ENCODE data around the gene NCL.
"Not testable (repeated sequence)": the region's sequence is repeated elsewhere in the genome, so short reads cannot be mapped to it uniquely, and the experiment has no call there.

NCL gene

DNA sequence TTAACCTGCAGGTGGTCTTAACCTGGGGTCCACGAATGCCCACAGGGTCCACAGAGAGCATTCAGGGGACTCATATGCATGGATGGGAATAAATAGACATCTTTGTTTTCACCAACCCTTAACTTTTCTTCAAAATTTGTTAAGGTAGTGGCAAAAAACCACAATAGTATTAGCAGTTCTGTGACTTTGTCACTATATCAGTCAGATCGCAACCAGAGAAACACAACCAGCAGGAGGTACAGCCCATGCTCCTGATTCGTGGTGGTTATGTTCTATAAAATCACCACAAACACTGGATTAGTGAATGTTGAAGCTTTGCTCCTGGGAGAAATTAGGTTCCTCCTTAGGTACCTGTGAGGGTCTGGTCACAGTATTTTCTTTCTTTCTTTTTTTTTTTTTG lies 37.2 kb downstream of the NCL start:
- DNase-seq = no peak

DNA sequence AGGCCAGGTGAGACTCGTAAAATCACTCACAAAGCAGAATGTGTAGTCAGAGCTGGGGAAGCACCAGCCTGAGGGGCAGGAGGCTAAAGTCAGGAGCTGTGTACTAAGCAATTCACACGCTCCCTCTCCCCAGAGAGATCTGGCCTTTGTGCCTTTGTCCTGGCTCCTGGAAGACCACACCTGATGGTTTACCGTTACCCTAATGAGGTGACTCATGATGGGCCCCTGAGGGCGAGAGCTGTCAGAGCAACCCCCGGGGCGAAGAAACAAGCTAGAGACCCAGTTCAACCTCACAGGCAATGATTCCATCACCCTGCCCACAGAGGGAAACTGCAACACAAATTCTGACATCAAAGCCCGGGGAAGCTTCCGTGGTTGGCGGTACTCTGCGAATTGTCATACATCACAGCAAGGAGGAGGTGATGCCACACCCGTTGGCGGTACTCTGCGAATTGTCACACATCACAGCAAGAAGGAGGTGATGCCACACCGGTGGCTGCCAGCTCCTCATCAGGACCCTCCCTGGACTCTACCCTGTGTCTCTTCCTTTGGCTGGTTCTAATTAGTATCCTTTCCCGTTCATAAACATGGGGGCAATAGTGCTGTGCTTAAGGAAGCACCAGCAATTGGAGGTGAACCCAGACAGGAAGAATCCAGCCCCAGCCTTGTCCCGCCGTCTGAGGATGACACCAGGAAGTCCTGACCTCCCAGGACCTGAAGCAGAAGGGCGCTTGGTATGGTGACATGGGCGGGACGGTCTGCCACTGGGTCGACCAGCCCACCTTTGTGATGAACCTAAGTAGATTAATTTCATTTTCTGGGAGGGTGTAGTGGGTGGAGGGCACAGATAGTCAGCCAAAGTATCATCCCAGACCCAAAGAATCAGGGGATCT lies 38.2 kb downstream of the NCL start:
- DNase-seq = no peak

DNA sequence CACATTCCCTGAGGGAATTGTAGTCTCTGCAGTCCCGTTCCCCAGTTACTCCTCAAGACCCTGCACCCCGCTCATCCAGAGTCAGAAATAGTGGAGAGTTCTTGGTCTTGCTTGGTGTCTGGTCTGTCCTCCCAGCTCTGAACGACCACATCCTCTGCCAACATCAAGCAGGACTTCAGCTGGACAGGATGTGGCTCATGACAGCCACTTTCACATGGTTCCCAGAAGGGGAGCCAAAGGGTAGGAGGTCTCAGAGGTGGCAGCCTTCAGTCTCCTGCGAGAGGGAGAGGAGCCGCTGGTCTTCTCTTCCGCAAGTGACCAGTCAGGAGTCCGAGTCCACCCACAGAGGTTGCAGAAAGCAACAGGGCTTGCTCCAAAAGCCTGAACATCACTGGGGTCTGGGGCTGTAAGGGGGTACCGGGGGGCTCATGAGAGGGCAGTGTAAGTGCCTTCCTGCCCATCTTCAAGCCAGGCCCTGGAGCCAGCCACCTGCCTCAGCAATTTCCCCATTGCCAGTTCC lies 38.9 kb downstream of the NCL start:
- no peak for DNase-seq

DNA sequence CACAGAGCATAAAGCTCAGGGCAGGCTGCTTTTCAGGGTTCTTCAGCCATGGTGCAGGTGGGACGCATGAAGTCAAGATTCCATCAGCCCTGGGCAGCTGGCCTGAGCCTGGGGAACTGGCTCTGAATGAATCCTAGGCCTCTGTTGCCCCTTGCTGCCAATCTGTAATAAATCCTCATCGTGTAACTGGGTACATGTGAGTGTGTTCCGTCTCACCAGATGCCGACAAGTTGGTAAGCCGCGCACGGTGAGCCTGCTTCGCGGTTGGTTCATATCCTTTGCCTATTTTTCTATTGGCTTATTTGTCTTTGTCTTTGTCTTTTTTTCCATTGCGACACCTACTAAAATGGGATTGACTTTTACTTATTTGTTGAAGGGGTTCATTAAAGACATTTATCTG lies 41.1 kb downstream of the NCL start:
- no peak for DNase-seq

DNA sequence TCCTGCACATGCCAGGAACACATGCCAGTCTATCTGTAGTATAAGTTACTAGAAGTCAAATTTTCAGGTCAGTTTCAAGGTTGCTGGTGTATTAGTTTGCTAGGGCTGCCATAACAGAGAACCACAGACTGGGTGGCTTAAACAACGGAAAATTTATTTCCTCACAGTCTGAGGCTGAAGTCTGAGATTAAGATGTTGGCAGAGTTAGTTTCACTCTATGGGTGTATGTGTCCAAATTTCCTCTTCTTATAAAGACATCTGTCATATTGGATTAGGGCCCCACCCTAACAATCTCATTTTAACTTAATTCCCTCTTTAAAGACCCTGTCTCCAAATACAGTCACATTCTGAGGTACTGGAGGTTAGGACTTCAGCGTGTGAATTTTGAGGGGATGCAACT lies 42.2 kb downstream of the NCL start:
- DNase-seq = no peak

DNA sequence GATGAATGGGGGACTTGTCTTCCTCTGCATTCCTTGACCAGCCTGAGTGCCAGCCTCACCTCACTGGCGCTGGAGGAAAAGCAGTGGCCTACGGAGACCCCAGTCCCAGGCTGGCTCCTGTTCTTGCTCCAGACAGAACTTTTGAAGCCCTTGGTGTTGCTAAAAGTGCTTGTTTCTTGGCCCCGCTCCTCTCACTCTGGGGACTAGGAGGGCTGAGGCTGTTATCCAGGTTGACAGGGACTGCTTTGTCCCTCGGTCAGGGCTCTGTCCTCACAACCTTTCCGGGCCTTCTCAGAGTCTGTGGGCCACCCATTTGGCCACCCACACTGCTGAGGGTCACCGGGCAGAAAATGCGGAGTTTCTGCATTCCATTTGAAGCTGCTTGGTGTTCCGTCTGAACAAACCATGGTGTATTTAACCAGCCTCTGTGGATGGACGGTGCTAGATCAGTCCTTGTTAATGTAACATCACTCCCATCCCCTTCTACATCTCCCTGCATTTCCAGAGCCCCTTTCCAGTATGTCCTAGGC lies 43.2 kb downstream of the NCL start:
- no peak for DNase-seq

DNA sequence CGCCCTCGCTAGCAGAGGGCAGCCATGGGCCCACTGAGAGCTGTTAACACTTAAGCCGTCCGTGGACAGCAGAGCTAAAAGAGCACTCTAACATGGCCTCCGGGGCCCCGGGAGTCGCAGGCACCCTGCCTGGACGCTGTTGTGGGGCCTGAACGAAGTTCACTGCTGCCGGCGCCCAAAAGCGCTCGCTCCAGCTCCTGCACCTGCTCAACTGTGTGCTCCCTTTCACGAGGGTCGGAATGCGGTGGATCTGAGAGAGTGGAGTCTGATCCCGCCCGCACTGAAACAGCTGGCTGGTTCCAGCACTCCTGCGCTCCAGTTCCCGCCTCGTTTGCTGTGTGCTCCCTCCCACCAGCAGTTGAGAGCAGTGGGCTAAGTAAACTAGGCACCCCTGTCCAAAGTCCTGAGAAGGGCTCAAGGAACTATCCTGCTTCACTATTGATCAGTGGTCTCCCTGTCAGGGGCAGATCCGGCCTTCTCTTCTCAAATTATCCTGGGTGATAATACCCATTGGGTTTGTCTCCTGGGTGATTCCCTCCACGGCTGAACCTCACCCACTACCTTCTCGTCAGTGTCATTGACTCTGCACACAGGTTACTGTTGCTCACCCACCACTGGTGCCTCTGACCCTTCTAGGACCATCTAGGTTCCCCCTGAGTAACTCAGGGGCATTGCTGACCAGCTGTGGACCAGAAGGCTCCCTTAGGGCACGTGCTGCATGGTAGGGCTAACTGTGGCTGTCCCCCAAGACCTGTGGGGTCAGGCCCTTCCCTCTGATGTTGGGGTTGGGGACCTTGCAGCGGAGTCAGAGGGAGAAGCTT lies 45.3 kb downstream of the NCL start:
- no peak for DNase-seq

DNA sequence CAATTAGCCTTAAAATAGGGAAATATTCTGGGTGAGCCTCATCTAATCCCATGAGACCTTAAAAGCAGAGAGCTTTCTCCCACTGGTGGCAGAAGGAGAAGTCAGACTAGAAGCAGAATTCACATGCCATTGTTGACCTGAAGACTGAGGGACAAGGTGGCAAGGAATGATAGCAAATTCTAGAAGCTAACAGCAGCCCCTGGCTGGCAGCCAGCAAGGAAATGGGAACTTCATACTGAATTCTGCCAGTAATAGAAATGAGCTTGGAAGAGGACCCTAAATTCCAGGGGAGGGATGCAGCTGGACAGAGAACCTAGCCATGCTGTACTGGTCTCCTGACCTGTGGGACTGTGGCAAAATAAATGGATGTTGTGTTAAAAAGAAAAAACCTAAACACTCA lies 49.3 kb downstream of the NCL start:
- no peak for DNase-seq

DNA sequence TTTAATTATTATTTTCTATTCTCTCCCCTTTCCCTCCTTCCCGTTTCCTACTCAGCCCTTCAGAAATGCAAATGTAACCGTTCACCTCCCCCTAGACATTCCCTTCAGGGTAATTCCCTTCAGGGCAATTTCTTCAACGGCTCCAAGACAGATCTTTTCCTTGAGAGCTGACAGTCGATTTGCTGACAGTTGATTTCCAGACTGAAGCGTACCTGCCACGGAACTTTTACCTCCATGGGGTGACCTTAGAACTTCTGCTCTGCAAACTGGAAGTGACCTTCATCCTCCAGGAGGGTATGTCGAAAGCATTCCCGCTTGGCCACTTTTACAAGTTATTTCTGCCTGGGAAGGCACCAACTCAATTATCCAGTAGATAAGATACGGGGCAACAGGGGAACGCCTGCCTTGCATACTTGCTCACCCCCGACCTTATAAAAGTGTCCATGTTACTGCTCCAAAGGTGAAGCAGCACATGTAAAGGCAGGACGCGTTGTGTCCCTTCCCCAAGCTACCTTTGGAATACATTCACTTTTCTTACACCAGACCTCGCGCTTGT lies 50.3 kb downstream of the NCL start:
- DNase-seq = no peak

DNA sequence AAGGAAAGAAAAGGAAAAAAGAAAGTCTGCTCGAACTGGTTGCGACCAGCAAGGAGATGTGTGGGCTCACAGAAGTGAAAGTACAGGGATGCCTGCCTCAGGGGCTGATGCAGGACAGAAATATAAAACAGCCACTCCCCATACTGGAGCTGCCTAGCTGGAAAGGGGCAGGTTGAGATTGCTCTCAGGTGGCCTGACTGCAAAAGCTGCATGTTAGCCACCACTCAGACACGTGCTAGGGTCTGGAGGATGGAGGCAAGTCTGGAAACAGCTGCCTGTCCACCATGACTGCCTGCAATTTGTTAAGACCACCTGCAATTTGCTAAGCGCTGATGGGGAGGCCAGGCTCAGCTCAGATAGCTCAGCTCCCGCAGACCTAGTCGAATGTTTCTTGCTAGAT lies 50.8 kb downstream of the NCL start:
- DNase-seq = no peak

DNA sequence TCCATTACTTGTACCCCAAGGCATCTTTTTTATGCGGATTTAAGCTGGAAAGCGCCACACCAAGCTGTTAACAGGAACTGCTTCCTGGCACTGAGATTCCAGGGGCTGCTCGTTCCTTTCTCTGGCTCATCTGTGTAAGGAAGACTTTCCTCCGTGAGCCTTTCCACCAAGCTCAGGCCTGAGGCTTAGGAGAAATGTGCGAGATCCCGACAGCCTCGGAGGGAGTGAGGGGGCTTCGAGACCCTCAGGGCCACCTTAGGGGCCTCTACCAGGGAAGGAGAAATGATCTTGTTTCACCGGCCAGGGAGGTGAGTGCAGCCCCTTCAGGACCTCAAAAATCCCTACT lies 51.7 kb downstream of the NCL start:
- DNase-seq = no peak

DNA sequence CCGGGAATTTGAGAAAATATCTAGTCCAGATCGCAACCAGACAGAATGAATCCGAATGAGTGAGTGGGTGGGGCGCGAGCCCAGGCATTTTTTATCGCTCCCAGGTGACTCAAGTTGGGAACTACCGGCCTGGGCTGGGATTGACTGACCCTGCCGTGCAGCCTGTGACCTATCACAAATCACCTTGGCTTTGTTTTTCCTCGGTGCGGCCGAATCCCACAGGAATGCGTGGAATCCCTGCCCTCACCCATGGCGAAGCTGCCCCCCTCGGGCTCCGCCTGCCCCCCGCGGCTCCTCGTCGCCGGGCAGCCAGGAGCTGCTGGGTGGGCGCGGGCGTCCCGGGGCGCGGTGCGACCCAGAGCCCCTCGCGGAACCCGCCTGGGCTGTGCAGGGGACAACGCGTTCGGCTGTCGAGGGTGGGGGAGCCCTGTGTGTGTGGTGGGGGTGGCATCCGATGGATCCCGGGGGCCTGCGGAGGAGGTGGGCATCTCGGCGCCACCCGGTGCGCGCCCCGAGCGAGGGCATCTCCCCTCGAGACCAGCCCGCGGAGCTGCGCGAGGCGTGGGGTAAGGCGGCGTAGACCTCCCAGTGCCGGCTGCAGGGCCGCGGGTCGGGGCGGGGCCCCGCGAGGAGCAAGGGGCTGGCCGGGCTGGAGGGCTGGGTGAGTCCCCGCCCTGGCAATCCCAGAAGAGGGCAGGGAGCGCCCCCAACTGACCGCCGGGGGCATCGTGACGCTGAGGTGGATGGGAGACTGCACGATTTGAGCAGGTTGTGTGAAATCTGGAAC lies 52.3 kb downstream of the NCL start:
- peak; percentile 60 for DNase-seq

DNA sequence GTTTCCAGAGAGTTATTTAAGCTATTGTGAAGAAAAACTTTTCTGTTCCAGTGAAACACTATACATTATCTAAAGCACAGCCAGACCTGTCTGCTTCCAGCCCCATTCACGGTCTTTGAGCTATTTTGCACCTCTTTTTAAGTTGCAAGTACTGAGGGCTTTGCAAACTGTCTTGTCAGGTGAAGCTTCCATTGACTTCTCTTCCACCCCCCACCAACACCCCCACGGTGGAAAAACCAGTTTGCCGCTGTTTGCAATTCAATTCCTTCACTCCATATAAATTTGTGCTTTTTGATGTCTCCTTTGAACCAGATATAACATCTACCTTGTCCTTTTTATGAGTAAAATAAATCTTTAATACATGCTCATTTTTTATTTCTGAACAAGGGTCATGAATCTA lies 53.0 kb downstream of the NCL start:
- no peak for DNase-seq

DNA sequence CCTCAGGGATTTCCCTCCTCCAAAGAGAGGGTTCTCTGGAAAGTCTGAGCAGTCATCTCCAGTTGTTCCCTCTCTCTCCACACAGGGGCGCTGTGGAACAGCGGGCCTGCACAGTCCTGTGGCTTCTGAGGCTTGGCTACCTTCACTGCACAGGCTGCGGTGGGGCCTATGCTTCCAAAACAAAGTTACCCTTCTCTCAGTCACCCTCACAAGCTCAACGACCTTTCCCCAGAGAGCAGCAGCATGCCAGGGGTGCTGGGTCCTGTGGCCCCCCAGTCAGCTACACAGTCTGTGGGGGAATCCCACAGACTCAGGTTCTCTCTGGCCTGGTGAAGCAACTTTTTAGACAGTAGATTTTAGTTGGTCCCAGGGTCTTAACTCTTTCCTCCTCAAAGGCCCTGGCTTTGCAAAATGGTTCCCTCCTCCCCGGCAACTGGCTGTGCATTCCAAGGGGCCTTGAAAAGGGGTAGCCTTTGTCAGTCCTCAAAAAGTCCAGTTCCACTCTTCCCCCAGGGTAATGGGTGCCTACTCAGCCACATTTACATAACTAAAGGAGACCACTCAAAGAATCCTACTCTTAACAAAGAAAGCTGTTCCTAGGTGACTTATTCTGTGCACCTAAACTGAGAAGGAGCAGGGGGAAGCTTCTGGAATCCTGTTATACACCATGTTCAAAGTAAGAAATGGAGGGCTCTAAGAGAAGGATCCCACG lies 53.8 kb downstream of the NCL start:
- no peak for DNase-seq

DNA sequence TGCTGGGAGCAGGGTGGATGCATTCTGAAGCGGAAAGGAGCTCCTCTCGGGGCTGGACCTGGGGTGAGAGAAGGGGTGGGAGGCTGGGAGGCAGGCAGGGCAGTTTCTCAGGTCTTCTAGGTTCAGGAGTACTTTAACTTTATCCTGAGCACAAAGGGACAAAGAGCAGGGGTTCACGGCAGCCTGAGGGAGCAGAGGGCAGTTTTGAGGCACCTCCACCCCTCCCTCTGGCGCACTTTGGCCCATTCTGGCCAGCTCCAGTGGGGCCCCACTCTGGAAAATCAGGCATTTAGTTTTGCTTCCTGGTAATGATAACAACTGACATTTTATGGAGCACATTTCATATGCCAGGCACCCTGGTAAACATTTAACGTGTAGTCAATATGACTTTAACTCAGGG lies 54.5 kb downstream of the NCL start:
- DNase-seq = no peak

DNA sequence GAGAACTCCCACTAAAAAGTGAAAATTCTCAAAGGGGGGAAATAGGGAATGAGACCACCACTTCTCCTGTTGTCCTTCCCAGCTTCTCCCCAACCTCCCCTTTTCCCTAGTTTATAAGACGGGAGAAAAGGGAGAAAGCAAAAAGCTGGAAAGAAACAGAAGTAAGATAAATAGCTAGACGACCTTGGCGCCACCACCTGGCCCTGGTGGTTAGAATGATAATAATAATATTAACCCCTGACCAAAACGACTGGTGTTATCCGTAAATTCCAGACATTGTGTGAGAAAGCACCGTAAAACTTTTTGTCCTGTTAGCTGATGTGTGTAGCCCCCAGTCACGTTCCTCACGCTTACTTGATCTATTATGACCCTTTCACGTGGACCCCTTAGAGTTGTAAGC lies 56.0 kb downstream of the NCL start:
- not testable (repeated sequence) for DNase-seq

DNA sequence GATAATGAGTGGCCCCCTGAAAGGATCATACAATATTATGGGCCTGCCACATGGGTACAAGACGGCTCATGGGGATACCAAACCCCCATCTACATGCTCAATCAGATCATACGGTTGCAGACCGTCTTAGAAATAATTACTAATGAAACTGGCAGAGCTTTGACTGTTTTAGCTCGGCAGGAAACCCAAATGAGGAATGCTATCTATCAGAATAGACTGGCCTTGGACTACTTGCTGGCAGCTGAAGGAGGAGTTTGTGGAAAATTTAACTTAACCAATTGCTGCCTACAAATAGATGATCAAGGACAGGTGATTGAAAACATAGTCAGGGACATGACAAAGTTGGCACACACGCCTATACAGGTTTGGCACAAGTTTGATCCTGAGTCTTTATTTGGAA lies 56.6 kb downstream of the NCL start:
- not testable (repeated sequence) for DNase-seq

DNA sequence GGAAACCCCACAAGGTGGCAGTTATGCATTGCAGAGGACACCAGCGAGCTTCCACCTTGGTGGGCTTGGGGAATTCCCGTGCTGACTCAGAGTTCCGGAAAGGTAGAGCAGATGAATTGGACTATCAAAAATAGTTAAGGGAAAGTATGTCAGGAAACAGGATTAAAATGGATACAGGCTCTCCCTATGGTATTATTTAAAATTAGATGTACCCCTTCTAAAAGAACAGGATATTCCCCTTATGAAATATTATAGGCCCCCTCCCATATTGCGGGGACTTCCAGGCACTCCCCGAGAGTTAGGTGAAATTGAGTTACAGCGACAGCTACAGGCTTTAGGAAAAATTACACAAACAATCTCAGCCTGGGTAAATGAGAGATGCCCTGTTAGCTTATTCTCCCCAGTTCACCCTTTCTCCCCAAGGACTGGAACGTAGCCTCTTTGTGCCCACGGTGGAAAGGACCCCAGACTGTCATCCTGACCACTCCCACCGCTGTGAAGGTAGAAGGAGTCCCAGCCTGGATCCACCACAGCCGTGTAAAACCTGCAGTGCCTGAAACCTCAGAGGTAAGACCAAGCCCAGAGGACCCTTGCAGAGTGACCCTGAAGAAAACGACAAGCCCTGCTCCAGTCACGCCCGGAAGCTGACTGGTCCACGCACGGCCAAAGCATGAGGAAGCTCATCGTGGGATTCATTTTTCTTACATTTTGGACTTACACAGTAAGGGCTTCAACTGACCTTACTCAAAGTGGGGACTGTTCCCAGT lies 58.5 kb downstream of the NCL start:
- DNase-seq = not testable (repeated sequence)

DNA sequence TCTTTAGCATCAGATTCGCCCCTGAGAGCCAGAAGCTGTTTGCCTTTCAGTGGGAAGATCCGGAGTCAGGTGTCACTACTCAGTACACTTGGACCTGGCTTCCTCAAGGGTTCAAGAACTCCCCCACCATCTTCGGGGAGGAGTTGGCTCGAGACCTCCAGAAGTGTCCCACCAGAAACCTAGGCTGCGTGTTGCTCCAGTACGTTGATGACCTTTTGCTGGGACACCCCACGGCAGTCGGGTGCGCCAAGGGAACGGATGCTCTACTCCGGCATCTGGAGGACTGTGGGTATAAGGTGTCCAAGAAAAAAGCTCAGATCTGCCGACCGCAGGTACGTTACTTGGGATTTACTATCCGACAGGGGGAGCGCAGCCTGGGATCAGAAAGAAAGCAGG lies 60.1 kb downstream of the NCL start:
- DNase-seq = not testable (repeated sequence)

All from activated CD4-positive, CD25-positive, alpha-beta regulatory T cell treated with anti-CD3 and anti-CD28 coated beads, Interleukin-2, amount 50 U/mL, for 72 hours (primary cell).